Measurements from ENCODE around the gene EDN2.

Gene EDN2

GRCh38 chr1:41516168-41517061 is 31.9 kb upstream of the EDN2 start:
- peak; percentile 40 for DNase-seq

DNA sequence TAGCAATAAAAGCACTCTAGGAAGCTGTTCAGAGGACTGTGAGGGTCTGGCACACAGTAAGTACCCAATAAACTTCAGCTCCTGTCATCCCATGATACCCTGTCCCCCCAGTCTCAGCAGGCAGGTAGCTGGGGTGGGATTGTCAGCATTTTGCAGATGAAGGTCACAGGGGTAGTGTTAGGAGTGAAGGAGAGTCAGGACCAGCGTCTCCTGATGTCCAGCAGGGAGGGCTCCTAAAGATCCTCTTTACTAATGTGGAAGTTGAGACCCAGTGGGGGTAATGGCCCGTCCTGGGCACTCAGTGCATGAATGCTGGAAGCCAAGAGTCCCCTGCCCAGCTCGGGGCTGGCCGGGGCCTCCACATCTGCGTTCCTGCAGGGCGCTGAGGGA is 31.3 kb upstream of the EDN2 start:
- no peak for DNase-seq

DNA sequence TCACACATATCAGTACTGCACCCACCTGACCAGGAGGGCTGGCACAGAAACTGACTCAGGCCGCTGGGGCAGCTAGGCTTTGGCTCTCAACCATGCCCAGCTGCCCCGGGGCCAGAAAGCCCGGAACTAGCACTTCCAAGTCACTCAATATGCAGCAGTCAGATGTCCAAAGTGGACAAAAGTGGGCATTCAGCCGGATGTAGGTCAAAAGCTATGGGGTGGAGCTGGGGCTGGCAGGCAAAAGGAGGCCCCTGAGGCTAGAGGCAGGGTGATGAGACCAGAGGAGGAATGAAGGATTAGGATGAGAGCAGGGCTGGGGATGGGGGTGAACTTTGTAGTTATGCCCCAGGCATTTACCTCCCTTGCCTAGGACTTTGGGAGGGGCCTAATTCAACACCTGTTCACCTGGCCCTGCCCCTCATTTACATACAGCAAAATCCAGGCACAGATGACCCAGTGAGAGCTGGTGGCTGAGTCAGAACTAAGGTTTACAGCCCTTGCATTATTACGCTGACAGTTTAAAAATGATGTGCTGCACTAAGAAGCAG is 30.7 kb upstream of the EDN2 start:
- no peak for DNase-seq

- no peak for DNase-seq
Measured at GRCh38 chr1:41514381-41514780, 29.9 kb upstream of the EDN2 start.

GRCh38 chr1:41513383-41513735 is 28.9 kb upstream of the EDN2 start:
- DNase-seq = no peak

DNA sequence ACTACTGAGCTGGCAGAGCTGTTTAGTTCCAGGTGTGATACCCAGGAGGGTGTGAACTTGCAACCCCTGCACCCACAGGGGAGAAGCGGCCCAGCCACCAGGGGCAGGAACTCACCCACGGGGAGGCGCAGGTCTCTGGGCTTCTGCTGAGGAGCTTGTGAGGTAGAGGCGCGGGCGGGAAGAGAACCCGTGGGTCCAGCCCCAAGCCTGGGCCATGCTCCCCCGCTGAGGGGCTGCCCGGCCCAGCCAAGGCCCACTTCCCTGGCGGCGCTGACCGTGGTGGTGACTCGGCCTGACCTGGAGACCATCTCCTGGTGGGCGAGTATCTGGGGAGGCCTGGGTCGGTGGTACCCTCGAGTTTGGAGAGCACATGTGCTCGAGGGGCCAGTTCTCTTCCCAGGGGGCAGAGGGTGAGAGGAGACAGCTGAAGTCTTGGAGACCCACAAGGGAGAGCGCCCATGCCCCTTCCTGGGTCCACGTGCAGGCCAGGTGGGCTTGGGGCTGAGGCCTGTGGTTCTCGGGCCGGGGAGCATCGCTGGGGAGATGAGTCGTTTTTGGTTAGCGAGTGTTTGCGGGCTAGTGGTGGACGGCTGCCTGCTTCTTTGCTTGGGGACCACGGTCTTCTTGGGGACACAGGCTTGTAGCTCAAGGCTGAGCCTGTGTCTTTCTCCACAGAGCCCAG is 28.4 kb upstream of the EDN2 start:
- DNase-seq = no peak

DNA sequence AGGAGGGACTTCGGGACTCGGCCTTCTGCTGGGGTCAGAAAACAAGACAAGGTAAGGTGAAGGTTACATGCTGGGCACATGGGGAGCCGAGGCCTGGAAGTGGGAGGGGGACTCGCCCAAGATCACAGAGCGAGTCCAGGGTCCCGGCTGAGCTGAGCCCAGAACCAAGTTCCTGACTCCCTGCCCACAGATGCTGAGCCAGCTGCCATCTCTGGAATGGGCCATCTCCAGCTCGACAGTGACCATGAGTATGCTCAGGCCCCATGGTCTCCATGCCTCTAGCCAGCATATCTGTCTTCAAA is 26.7 kb upstream of the EDN2 start:
- DNase-seq = no peak

DNA sequence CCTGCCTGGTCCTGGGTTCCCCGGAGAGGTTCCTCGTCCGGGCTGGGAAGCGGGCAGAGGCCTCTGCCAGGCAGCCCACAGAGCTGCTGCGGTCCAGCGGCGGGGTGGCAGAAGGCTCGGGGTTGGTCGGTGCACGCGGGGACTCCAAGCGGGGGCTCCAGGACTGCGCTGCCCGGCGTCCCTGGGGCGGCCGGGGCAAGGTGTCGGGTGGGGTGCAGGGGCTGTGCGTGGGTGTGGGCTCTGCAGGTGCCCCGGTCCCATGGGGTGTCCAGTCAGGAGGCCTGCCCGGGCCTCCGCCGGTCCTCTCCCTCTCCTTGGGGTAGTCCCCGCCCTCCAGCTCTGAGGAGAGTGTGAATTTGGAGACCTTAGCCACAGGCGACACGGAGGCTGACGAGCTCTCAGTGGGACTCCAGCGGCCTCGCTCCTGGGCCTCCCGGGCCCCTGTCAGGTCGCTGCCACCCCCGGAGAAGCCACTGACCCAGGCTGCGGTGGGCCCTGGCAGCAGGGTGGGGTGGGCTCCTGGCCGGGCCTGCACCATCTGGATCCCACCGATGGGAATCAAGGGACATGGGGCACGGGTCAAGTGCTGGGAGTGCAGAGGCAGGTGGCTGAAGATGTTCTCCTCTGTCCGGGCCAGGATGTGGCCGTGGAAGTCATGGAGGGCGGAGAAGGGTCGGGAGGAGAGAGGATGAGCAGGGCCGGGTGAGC is 26.2 kb upstream of the EDN2 start:
- no peak for DNase-seq

GRCh38 chr1:41509270-41509671 is 24.8 kb upstream of the EDN2 start:
- DNase-seq = no peak

DNA sequence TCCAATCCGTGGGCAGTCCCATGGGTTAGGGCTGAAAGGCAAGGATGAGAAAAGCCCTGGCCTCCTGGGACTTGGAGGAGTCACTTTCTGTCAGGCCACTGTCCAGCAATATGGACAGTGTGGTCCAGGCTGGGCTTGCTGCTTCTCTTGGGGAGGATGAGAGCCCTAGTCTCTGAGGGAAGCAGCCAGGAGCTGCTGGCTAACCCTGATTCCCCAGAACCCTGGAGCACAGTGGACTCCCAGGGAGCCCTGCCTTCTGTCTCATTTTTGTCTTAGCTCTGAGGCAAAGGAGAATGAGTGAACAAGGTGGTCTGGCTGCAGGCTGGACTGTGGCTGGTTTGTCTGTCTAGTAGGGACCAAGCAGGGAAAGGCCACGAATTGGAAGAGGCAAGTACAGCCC is 23.8 kb upstream of the EDN2 start:
- DNase-seq = no peak

- DNase-seq = no peak
Measured at GRCh38 chr1:41507836-41508235, 23.4 kb upstream of the EDN2 start.

DNA sequence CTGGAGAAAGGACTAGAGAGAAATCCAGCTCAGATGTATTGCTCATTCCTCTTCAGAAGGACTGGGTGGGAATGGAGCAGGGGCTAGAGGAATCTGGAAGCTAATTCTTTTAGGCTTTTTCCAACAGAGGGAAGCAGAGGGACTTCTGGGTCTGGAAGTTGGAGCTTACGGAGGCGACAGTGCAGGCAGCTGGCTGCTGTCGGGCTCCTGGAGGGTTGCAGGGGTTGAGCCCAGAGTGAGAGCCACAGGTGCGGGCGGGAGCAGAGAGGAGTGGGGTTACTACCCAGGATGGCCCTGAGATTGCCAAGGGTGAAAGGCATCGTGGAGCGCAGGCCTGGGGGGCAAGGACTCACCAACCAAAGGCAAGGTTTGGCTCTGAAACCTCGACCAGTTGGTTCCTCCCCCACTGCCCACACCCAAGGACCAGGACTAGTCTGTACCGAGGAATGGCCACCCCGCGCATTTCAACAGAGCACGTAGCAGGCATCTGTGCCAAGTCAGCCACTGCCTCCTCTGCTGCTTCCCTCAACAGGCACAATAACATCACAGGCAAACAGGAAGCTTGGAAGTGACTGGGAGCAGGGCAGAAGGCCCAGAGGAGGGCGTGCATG is 22.7 kb upstream of the EDN2 start:
- DNase-seq = no peak

DNA sequence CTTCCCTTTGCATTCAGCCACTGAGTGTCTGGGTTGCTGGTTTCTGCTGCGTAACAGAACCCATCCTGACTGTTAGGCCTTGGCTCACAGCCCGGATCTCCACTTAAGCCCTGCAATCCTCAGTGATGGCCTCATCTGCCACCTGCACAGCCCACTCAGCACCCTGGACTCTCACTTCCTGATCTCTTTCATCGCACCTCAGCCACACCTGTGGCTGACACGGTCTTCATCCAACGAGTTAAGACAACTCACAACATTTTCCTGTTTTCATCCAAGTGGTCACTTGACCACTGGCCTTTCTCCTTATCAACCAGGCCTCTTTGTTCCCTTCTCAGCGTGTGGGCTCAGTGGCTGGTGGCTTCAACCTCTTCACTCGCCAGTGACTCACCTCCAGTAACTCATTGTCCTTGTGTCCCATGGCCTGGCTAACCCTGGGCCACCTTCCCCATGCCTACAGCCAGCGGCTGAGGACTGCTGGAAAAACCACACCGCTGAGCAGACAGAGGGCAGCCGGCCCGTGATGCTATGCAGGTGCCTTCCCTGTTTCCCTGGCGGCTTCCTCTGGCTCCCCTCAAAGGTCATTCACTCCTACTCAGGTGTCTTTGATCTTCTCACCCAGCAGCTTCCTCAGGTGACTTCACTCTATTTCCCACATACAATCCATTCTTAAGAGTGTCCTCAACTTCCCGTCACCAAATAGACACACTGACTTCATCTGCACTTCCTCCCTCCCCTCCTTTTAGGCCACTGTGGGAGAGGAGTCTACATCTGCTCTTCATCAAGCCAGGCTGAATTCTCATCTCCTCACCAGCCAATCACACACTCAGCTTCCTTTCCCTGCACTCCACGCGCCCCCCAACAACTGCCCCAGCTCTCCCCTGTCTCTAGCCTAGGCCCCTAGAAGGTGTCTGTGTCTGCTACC is 19.9 kb upstream of the EDN2 start:
- DNase-seq = no peak

- no peak for DNase-seq
Measured at GRCh38 chr1:41503538-41504113, 19.1 kb upstream of the EDN2 start.

- DNase-seq = no peak
Measured at GRCh38 chr1:41502912-41503311, 18.4 kb upstream of the EDN2 start.

DNA sequence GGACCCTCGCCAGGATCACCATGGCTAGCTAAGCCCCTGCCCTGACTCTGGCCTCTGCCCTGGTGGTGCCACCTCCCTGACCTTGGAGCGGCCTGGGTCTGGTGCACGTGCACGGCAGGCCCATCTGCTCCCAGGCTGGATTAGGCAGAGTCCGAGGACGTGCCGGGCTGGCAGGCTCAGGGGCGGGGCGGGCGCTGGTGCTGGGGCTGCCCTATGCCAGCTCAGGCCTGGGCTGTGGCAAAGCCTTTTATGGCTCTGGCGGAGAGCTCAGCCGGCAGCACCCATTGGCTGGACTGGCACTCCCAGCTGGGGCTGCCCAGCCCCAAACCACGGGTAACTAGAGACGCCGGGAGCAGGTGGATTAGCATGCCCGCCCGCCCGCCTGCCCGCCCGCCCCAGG is 17.1 kb upstream of the EDN2 start:
- DNase-seq = no peak

GRCh38 chr1:41500781-41501518 is 16.5 kb upstream of the EDN2 start:
- DNase-seq = no peak

GRCh38 chr1:41500378-41500777 is 15.9 kb upstream of the EDN2 start:
- no peak for DNase-seq

- DNase-seq = no peak
Measured at GRCh38 chr1:41499591-41499990, 15.1 kb upstream of the EDN2 start.

DNA sequence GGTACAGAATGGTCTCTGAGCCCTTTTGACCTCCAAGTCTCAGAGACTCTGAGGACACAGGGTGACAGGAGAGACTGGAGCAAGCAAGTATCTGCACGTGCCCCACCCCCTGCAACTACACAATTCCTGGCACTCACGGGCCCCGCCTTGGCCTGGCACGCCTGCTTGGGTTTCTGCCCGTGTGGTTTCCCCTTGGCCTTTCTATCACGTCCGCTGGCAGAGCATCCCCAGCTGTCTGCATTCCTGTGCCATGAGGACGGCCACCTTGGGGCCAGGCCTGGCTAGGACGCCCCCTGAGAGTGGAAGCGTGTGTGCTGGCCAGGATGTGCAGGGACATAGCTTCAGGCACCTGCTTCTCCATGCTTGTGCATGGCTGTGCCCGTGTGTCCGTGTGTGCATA is 14.3 kb upstream of the EDN2 start:
- no peak for DNase-seq

GRCh38 chr1:41498391-41498790 is 13.9 kb upstream of the EDN2 start:
- DNase-seq = no peak
